Liver (tissue), 3 donors: ENCODE measurements around the gene TNIP1.

Experiments used
- ATF3 ChIP-seq: IDR thresholded peaks from 2 replicates; pipeline ENCODE4 v1.6.1; 2016; ENCODE audit warnings: antibody characterized with exemption
- CTCF ChIP-seq: fragments of 150-350 bp; IDR thresholded peaks from 2 replicates; pipeline ENCODE4 v1.5.1; 2017; ENCODE audit warnings: improper control_type of control experiment, low read depth, low read length; ENCODE audit not compliant: missing input control
- EGR1 ChIP-seq, 2 donors: IDR thresholded peaks; 2 replicates each; pipeline ENCODE4 v1.6.1; 2016 to 2018; ENCODE audit warnings: antibody characterized with exemption in 2 of 2, low read depth in 2 of 2
- GABPA ChIP-seq, 2 donors: IDR thresholded peaks in 1 of 2; conservative IDR thresholded peaks in 1 of 2; 2 replicates each; pipeline ENCODE4 v1.6.1; 2016; ENCODE audit warnings: antibody characterized with exemption in 2 of 2, mild to moderate bottlenecking in 1 of 2, moderate library complexity in 1 of 2
- JUND ChIP-seq, 2 donors: IDR thresholded peaks; 2 replicates each; pipeline ENCODE4 v1.6.1; 2016; ENCODE audit warnings: antibody characterized with exemption in 2 of 2
- MAX ChIP-seq: IDR thresholded peaks from 2 replicates; pipeline ENCODE4 v1.6.1; 2016; ENCODE audit warnings: antibody characterized with exemption
- RAD21 ChIP-seq, 2 donors: IDR thresholded peaks; 2 replicates each; pipeline ENCODE4 v1.6.1; 2016; ENCODE audit warnings: antibody characterized with exemption in 2 of 2, mild to moderate bottlenecking in 2 of 2
- REST ChIP-seq: IDR thresholded peaks from 2 replicates; pipeline ENCODE4 v1.6.1; 2016; ENCODE audit warnings: antibody characterized with exemption, mild to moderate bottlenecking
- TAF1 ChIP-seq: conservative IDR thresholded peaks from 2 replicates; pipeline ENCODE4 v1.6.1; 2016; ENCODE audit warnings: antibody characterized with exemption, mild to moderate bottlenecking
- YY1 ChIP-seq: IDR thresholded peaks from 2 replicates; pipeline ENCODE4 v1.6.1; 2016; ENCODE audit warnings: antibody characterized with exemption, mild to moderate bottlenecking
- donor health status: healthy.
- donor health status: healthy.

GRCh38 chr5:151026679-151027078 lies 54.2 kb downstream of the TNIP1 start:
- no peak for TF ChIP-seq REST
- no peak for TF ChIP-seq CTCF
- no peak for TF ChIP-seq ATF3
- TF ChIP-seq TAF1: no peak
- no peak for TF ChIP-seq YY1
- TF ChIP-seq EGR1 (IDR thresholded peaks at IDR 0.05; ENCODE audit: low read depth in 2 of 2): no peak
- TF ChIP-seq RAD21 (IDR thresholded peaks at IDR 0.05): no peak
- TF ChIP-seq GABPA (IDR thresholded peaks at IDR 0.05 in 1 of 2, conservative IDR thresholded peaks at IDR 0.05 in 1 of 2): no peak
- TF ChIP-seq MAX: no peak
- no peak for TF ChIP-seq JUND (IDR thresholded peaks at IDR 0.05)
